ENCODE results near the gene SPINT2.
"Not testable (repeated sequence)": the region's sequence is repeated elsewhere in the genome, so short reads cannot be mapped to it uniquely, and the experiment has no call there.

Gene SPINT2

GRCh38 chr19:38320969-38321339 lies 56.6 kb downstream of the SPINT2 start:
- no peak for DNase-seq (ENCODE audit: low read depth in 2 of 2)

- no peak for DNase-seq (ENCODE audit: low read depth in 2 of 2)
These were observed 57.3 kb downstream of the SPINT2 start for GRCh38 chr19:38321646-38322196.

- no peak for DNase-seq (ENCODE audit: low read depth in 2 of 2)
These were observed 58.9 kb downstream of the SPINT2 start for GRCh38 chr19:38323291-38323690.

GRCh38 chr19:38324431-38324830 lies 60.1 kb downstream of the SPINT2 start:
- no peak for DNase-seq (ENCODE audit: low read depth in 2 of 2)

- no peak for DNase-seq (ENCODE audit: low read depth in 2 of 2)
These were observed 62.2 kb downstream of the SPINT2 start for GRCh38 chr19:38326591-38326990.

- DNase-seq (ENCODE audit: low read depth in 2 of 2): no peak
These were observed 65.3 kb downstream of the SPINT2 start for GRCh38 chr19:38329651-38330050.

- DNase-seq (ENCODE audit: low read depth in 2 of 2): no peak
These were observed 67.4 kb downstream of the SPINT2 start for GRCh38 chr19:38331728-38332127.

GRCh38 chr19:38333245-38333644 lies 68.9 kb downstream of the SPINT2 start:
- DNase-seq (ENCODE audit: low read depth in 2 of 2): no peak

GRCh38 chr19:38335949-38336637 lies 71.7 kb downstream of the SPINT2 start:
- DNase-seq (ENCODE audit: low read depth in 2 of 2): peak; percentile 90 to 92

GRCh38 chr19:38336638-38337359 lies 72.4 kb downstream of the SPINT2 start:
- DNase-seq (ENCODE audit: low read depth in 2 of 2): peak; percentile 91 to 94

- no peak for DNase-seq (ENCODE audit: low read depth in 2 of 2)
These were observed 72.9 kb downstream of the SPINT2 start for GRCh38 chr19:38337360-38337653.

- not testable (repeated sequence) for DNase-seq (ENCODE audit: low read depth in 2 of 2)
These were observed 74.6 kb downstream of the SPINT2 start for GRCh38 chr19:38339011-38339410.

GRCh38 chr19:38340927-38341326 lies 76.6 kb downstream of the SPINT2 start:
- DNase-seq (ENCODE audit: low read depth in 2 of 2): no peak
